NCI-H2227 (cell line): ENCODE results near the gene MIPEP.
"Not testable (repeated sequence)": the region's sequence is repeated elsewhere in the genome, so short reads cannot be mapped to it uniquely, and the experiment has no call there.

ENCODE experiments used
- DNase-seq: peaks from one replicate; lab custom pipeline; 2025; ENCODE audit not compliant: unreplicated experiment; lab: John Stamatoyannopoulos, UW

Gene MIPEP

DNA sequence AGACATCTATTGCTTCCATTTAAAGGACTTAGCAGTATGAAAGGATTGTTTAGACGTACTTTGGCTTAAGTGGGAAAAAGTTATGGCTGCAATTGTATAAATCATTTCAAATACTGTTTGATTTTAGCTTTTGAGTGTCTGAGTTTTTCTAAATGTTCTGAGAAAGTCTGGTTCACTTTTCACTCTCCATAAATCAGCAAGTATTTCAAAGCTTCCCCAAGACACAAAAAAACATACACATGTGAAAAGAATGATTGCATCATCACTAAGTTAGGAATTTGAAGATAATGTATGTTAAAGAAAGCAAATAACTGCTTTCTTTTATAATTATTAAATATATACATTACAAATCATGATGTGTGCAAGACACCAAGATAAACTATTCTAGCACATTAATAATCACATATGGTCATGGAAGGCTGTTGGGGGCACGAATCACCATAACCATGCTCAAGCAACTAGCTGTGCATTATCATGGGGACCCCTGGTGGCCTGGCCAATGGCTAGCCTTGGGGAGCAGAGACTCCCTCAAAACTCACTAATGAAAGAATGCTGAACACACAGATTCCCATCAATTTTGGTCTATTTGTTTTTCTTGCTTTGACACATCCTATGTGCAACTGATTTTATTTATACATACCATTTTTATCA, 111.1 kb downstream of the MIPEP start:
- no peak for DNase-seq

DNA sequence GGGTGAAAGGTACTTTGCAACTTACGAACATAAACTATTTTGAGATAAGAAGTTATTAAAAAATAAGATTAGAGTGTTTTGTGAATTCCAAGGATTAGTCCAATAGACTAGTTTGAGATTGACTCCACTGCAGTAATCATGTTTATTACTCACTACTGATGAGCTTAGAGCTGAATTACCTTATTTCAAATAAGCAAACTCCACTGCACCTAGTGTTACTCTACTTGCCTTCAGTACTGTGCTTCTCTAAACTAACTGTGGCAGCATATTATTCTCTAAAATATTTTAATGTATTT, 111.7 kb downstream of the MIPEP start:
- no peak for DNase-seq

DNA sequence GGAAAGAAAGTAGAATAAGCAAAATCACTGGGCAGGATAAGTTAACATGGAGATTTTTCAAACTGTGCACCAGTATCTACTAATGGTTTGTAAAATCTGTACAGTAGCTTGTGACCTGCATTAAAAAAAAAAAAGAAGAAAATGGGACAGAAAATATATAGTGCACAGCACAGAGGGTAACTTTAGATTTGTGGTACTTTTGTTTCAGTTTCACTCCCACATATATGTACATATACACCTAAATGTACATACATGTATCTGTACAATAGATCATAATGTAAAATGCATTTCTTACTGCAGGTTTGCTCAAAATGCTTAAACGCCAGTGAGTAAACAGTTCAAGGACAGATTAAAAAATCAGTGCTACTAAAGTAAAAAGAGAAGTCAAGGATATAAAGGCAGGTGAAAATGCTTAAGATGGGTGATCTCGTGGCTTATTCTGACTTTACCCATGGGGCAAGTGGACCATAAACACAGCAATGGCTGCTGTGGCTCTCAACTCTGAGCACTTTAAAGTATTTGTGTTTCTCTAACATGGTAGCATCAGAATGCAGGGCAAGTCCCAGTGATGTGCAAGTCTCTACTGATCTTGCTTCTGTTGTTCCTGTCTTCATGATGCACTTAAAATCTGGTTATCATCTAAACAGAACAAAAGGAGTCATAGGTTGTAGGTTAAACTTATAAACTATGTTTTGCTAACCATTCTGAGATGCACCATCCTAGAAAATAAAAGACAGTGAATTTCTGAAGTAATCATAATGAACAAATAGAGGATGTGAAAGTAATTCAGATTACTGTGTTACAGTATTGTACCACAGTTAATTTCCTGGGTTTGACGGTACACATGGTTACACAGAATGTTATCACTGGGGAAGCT, 112.3 kb downstream of the MIPEP start:
- DNase-seq, result no peak

DNA sequence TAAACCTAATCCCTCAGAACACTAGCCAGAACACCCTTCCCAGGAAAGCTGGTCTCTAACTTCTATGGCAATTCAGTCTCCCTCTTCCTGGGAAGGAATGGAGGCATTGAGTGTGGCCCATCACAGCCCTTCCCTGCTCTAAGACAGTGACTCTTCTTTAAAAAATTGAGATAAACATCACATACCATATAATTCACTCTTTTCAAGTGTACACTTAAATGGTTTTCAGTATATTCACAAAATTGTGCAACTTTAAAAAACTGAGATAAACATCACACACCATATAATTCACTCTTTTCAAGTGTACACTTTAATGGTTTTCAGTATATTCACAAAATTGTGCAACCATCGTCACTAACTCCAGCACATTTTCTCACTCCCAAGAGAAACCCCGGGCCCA, 116.5 kb downstream of the MIPEP start:
- no peak for DNase-seq

DNA sequence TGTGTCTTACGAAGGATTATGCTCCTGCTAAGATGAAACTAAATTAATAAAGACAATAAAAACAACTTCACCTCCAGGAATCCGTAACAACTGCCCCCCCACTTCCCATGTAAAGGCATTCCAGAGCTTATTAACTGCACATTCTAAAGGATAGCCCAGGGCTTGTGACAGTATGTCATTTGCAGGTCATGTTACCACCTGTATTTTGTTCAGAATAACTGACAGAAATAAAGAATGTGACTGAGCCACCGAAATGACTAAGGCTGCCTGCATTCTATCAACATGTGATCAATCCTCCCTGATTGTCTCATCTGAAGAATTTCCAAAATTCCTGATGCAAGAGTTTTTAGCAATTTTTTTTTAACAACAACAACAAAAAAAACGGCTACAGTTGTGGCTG, 117.2 kb downstream of the MIPEP start:
- DNase-seq, result no peak

DNA sequence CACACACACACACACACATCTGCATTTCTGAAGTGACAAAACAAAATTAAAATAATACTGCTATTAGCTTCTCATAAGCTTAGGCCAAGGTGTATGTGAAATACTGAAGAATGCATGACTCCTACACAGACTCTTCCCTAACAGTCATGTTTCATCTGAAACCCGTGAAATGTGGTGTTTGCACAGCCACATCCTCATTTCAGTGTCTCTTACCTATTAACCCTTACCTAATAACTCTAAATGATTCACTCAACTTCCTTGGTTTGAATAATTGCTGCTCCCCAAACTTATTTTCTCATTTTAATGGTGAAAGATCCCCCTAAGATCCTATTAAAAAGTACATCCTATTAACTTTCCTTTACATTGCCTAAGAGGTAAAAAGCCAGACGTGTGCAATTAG, 117.6 kb downstream of the MIPEP start:
- no peak for DNase-seq

DNA sequence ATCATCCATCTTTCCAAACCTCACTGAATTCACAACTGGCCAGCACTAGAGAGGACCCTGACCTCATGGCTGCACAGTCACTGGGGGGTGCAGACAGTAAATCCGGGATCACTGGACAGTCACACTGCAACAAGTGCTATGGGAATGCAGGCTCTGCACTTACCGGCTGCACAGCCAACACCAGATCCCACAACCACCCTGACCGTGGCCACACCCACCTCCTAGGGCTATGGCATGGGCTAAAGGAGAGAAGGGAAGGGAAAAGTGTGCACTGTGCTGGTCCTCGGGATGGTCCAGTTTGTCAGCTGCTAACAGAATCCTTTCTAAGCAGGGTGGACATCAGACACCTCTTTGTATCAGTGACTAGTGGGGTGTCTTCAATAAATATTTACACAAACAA, 118.2 kb downstream of the MIPEP start:
- DNase-seq, result no peak

DNA sequence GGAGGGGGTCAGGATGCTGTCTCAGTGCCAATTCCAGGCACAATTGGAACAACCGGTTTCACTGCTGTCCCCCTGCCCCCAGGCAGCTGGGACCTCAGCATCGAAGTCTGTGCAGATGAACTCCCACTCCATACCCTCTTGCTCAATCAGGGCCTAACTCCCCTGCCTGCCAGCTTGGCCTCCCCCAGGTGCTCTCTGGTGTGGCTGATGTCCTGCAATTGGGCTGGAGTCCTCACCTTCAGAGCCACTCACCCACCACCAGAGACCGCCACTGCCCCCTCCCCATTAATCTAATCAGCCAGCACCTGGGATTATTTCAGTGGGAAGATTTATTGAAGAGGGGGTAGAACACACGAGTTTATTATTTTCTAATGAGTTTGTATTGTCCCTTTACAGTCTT, 118.8 kb downstream of the MIPEP start:
- DNase-seq, result no peak

DNA sequence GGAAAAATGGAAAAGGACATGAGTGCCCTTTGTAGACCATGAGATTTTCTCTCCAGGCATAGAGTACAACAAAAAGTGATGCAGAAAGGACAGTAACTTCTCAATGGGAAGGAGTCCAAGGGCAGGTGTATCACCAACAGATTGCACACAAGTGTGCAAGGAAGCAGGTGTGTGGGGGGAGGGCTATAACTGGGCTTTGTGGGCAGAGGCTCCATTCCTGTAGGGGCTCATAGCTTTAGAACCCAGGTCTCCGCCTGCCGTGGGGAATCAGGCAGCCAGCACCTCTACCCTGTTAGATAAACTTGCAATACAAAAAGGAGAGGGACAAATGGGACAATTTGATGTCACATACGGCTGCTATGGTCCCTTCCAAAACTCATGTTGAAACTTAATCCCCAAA, 119.8 kb downstream of the MIPEP start:
- DNase-seq, result no peak

DNA sequence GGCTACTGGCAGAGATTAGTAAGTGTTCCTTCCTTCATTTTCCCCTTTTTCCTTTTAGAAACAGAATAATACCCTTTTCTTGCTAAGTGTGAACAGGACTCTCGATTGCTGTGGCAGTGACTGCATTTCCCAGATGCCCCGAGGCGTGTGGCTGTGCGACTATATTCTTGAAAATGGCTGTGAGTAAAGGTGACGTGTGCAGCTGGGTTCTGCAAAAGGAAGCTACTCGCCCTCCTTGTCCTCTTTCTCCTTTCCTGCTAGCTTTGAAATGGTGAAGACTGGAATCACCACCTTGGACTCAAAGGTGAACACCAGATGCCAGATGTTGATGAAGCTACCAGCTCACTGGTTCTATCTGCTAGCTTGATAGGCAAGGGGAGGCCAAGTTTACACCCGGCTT, 121.4 kb downstream of the MIPEP start:
- no peak for DNase-seq

DNA sequence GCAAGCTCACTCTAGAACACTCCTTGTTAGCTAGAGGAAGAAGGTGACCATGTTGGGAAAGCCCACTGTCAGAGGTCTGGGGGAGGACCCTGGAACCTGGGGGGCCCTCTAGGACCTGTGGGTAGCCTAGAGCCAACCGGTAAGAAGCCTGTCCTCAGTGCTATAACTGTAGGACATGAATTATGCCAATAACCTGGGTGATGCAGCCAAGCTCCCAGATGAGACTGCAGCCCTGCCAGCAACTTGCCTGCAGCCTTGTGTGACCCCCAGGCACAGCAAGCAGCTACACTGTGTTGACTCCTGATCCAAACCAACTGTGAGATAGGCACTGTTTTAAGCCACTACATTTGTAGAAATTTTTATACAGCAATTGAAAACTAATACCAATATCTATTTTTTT, 122.3 kb downstream of the MIPEP start:
- DNase-seq, result no peak

DNA sequence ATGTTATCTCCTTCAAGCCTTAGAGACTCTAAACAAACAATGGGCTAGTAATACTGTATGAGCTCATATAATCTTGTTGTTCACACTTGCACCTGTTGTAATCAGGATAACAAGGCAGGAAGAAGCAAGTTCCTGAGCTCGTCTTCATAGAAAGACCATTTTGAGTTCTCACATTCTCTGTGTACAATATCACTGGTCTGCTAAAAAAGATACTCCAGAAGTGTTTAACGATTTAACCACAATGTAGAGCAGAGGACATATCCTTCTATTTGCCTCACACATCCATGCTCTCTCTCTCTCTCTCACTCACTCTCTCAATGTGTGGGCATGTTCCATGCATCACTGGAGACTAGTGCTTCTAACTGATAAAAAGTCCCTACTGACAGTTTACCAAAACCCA, 122.9 kb downstream of the MIPEP start:
- DNase-seq, result no peak

DNA sequence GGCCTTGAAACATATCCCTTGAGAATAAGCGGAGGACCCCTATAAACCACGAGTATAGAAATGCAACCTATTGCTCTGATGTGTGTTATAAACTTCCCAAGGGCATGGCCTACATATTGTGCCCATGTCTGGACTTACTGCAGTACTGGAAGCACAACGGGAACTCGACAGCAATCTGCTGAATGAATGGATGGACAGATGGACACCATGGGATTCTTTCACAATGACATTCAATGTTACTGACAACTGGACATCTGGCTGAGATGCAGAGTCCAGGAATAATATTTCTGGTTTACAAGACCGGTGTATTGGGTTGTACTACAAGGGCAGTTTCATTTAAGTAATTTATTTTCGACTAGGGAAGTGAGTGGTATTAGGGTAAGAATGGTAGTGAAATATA, 123.7 kb downstream of the MIPEP start:
- no peak for DNase-seq

DNA sequence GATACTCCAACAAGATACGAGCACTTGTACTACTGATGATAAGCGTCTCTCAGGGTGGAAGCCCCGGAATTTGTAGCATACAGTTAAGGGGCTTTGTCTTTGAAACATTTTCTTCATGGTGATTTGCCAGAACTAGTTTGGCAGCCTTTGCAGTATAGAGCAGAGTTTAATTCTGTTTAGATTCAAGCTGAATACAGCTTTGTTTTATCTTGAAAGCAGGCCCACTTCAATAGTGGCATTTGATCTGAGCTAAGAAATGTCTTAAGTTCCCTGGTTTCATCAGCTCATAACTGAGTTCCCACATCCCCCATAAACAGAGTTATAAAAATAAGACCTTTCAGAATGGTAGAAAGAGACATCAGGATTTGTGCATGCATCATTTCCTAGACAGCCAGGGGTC, 125.9 kb downstream of the MIPEP start:
- no peak for DNase-seq

DNA sequence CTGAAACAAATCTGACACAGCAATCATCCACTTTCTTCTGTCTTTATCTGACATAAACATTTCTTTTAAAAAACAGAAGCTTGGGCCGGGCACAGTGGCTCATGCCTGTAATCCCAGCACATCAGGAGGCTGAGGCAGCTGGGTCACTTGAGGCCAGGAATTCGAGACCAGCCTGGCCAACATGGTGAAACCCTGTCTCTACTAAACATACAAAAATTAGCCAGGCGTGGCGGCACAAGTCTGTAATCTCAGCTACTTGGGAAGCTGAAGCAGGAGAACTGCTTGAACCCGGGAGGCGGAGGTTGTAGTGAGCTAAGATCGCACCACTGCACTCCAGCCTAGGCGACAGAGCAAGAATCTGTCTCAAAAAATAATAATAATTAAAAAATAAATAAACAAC, 127.4 kb downstream of the MIPEP start:
- not testable (repeated sequence) for DNase-seq

DNA sequence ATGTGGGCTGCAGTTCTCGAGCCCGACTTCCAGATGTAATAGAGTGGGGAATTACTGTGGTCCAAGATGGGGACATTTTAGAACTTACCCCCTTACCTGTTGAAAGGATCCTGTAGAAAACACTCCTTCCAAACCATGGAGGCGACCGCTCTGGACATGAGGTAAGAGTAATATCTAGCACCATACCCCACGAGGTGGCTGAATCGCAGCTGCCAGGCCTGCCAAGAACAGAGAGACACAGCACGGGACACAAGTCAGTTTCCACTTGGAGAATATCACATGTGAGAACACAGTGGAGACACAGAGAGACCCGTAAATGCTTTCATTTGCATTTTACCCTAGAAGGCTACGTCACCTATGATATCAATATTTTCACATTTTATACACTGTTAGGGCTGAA, 129.2 kb downstream of the MIPEP start:
- no peak for DNase-seq

DNA sequence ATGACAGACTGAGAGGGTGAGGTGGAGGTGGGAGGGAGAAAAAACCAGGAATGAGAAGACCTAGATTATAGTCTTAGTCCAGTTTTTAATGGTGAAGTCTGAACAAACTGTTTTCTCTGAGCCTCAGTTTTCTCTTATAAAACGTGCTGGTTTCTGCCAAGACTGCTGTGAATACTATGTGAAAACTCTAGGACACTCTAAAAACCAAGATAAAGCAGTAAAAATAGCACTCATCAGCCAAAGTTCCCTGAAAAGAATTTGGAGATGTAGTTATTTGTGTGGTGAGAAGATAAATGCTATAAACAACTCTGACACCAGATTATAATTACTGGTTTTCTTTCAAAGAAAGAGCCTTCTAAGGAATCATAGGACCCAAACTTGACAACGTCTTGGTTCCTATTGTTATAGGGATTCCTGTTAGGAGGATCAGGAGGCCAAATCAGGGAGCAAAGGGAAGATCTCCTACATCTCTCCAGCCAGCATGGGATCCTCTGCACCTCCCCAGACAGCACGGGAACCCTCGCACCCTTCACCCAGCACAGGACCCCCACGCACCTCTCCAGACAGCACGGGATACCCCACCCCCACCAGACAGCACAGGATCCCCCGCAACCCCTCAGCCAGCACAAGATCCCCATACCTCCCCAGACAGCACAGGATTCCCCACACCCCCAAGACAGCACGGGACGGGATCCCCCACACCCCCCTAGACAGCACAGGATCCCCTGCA, 130.2 kb downstream of the MIPEP start:
- no peak for DNase-seq

DNA sequence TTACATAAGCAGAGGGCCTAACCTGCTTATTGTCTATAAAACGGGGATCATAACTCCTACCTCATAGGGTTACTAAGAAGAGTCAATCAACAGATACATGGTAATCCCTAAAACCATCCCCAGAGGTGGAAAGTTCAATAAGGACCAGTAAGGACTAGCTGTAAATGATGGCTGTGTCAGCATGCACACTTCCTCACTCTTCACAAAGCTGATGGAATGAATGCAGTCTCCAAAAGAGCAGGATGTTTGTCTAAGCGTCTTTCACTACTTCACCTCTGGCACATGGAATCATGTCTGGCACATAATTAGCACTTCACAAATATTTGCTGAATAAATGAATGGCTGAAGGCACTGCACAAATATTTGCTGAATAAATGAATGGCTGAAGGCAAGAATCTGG, 134.2 kb downstream of the MIPEP start:
- no peak for DNase-seq

DNA sequence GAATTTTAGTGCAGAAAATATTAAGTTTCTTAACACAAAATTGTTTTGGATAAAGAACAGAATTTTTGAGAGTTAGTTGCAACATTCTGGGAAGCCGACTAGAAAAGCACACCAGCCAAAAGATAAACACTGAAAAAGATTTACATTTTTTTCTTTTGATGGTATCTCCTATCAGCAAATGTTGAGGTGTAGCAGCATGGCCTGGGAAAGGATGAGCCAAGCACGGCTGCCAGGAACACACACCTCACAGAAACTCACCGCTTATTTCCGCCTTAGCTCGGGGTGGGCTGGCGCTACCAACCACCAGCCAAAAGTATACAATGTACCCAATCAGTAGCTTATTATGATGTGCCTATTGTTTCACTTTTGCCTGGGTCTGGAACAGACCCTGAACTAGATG, 134.7 kb downstream of the MIPEP start:
- no peak for DNase-seq

DNA sequence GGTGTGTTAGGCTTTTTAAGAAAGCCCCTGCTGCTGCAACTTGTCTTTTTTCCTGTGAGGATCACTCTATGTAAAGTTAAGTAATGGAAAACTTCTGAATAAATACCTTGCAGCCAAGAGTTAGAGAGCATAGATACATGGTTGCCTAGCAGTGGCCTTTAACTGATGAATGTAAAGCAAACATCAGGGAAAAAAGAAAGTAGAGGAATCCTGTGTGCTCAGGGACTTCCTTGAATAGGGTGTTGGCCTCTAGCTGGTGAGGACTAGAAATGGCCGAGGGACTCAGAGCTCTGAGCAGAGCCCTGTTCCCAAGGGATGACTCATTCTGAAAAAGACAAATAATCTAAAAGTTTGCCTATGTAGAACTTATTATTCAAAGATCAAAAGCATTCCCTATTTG, 135.7 kb downstream of the MIPEP start:
- no peak for DNase-seq

DNA sequence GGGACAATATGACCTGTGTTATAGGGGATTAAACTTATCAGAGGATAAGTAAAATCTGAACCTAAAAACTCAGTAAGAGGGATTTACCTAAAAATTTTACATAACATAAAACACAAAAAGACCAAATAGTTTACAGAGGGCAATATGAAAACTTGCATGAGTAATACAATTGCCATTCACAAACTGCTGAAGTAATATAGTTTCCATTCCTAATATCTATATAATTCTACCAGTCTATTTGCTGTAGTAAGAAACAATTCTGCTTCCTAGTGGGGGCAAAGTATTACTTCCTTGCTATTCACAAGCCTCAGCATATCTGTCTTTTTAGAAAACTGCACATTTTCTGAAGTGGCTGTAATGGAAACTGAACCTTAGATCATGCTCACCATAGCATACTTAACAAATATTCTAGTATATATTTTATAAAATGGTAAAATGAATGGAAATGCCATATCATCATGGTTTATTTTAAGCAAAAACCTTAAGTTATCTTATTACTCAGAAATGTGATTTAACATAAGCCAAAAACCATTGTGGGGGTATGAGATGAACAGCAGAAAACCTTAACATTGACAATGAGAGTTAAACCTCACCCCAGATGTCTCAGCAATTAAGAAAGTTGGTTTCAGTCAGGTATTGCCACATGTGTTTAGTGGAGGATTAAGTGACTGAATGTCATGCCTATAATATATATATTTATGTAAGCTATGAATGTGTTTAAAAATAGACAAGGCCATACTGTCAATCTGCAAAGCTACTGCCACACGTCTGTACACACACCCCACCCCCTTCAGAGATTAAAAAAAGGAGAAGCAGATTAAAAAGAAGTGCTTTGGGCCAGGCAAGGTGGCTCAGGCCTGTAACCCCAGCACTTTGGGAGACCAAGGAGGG, 136.8 kb downstream of the MIPEP start:
- no peak for DNase-seq
